HepG2 (cell line): Measurements from ENCODE around the gene EIF5. TPM values are rescaled to one million over a fixed set of nuclear protein-coding genes. Genes with fewer than 3 reads are reported as not detected.

ENCODE experiments used
- ATAC-seq: fragments of 200-7000 bp; cut with Tn5 transposase; 3 replicates; pipeline ENCODE4 v1.9.1; 2020; ENCODE audit warnings: mild to moderate bottlenecking, moderate library complexity
- BruUV-seq: library from RNA; stranded (reverse); fragments of 400-500 nt; replicated peaks from 2 replicates; lab custom pipeline; 2021; lab: Mats Ljungman, UMichigan
- CTCF ChIA-PET: fragments of 300-600 bp; formaldehyde crosslinking; extraction: SDS; loops from one replicate; lab custom pipeline; 2021; ENCODE audit warnings: low total read pairs, inconsistent platforms, low intra/inter-chr PET ratio; lab: Yijun Ruan, JAX
- POLR2A ChIA-PET: fragments of 350-600 bp; sonication (Branson Sonifier 250); formaldehyde crosslinking; loops from one replicate; lab custom pipeline; 2020; ENCODE audit warnings: antibody characterized with exemption, inconsistent platforms; lab: Yijun Ruan, JAX
- DNase-seq: peaks from one replicate; pipeline ENCODE4 v3.0.0-alpha.2; 2015; ENCODE audit warnings: low spot score
- FAIRE-seq: peaks from 3 replicates; lab custom pipeline; 2011; peaks lifted over from hg19 to GRCh38; lab: Jason Lieb, UNC
- H2AFZ ChIP-seq: one replicate; pipeline ENCODE4 v1.6.1; 2011; ENCODE audit warnings: low read length, inconsistent platforms
- H3K27ac ChIP-seq: fragments of 300-600 bp; 3 replicates; pipeline ENCODE4 v1.8.0; 2011; ENCODE audit warnings: mixed run types, mild to moderate bottlenecking, mixed read lengths, low read length, inconsistent platforms; ENCODE audit not compliant: insufficient read depth; ENCODE audit errors: extremely low read length
- H3K27me3 ChIP-seq, 2 experiments: fragments of 200-600 bp in 1 of 2; 2 replicates in 1 of 2; 3 replicates in 1 of 2; pipeline versions ENCODE4 v1.6.0 to v1.8.0; 2011; ENCODE audit warnings: low read length in 2 of 2, mild to moderate bottlenecking in 2 of 2, moderate library complexity in 2 of 2, inconsistent platforms in 1 of 2; ENCODE audit not compliant: insufficient read depth in 2 of 2, control insufficient read depth in 1 of 2
- H3K36me3 ChIP-seq, 2 experiments: fragments of 200-600 bp in 1 of 2; replicated peaks in 1 of 2; 2 replicates in 1 of 2; 3 replicates in 1 of 2; pipeline versions ENCODE4 v1.5.1 to v1.8.0; 2011; ENCODE audit warnings: low read length in 2 of 2, inconsistent platforms in 1 of 2; ENCODE audit not compliant: insufficient read depth in 2 of 2, control insufficient read depth in 1 of 2
- H3K4me1 ChIP-seq: 2 replicates; pipeline ENCODE4 v1.5.1; 2012; ENCODE audit warnings: low read length, inconsistent platforms; ENCODE audit not compliant: insufficient read depth
- H3K4me2 ChIP-seq: 2 replicates; pipeline ENCODE4 v1.6.0; 2011; ENCODE audit warnings: low read depth, low read length, inconsistent platforms
- H3K4me3 ChIP-seq, 3 experiments: fragments of 200-600 bp in 1 of 3; sonication (generic), shearing (Covaris generic) in 1 of 3; replicated peaks in 1 of 3; 2 replicates each; pipeline ENCODE4 v1.5.1; 2011 to 2016; ENCODE audit warnings: low read length in 3 of 3, inconsistent platforms in 2 of 3, low read depth in 2 of 3, mild to moderate bottlenecking in 2 of 3, control low read depth in 1 of 3, mixed read lengths in 1 of 3; ENCODE audit not compliant: insufficient read depth in 1 of 3
- H3K79me2 ChIP-seq: one replicate; pipeline ENCODE4 v1.6.1; 2011; ENCODE audit warnings: low read length, inconsistent platforms; ENCODE audit not compliant: insufficient read depth
- H3K9ac ChIP-seq: 2 replicates; pipeline ENCODE4 v1.6.0; 2011; ENCODE audit warnings: mild to moderate bottlenecking, low read depth, low read length, inconsistent platforms; ENCODE audit not compliant: insufficient read depth
- H3K9me3 ChIP-seq: 2 replicates; pipeline ENCODE4 v1.5.1; 2012; ENCODE audit warnings: mild to moderate bottlenecking, low read length
- H4K20me1 ChIP-seq: 2 replicates; pipeline ENCODE4 v1.6.0; 2011; ENCODE audit warnings: inconsistent platforms, mild to moderate bottlenecking, low read length, moderate library complexity; ENCODE audit not compliant: insufficient read depth
- BCL6 ChIP-seq: IDR thresholded peaks from 2 replicates; pipeline ENCODE4 v1.6.1; 2016; ENCODE audit warnings: missing genetic modification reagents, missing compliant biosample characterization
- CBX1 ChIP-seq: IDR thresholded peaks from one replicate; pipeline ENCODE4 v1.6.1; 2016; ENCODE audit warnings: antibody characterized with exemption, low read depth
- CSRNP1 ChIP-seq: sonication (generic); formaldehyde crosslinking; IDR thresholded peaks from 2 replicates; pipeline ENCODE4 v1.8.1; 2023; ENCODE audit warnings: mild to moderate bottlenecking, missing genetic modification reagents
- CTCF ChIP-seq: sonication (generic); formaldehyde crosslinking; IDR thresholded peaks from 2 replicates; pipeline ENCODE4 v1.5.0; 2020; ENCODE audit warnings: mild to moderate bottlenecking, missing genetic modification reagents, moderate library complexity
- GATAD2A ChIP-seq: IDR thresholded peaks from 2 replicates; pipeline ENCODE4 v1.6.1; 2016
- GPBP1L1 ChIP-seq: sonication (generic); formaldehyde crosslinking; IDR thresholded peaks from 2 replicates; pipeline ENCODE4 v1.5.0; 2020; ENCODE audit warnings: mild to moderate bottlenecking, missing genetic modification reagents
- HIVEP1 ChIP-seq: sonication (generic); formaldehyde crosslinking; IDR thresholded peaks from 2 replicates; pipeline ENCODE4 v1.4.0; 2020; ENCODE audit warnings: mild to moderate bottlenecking, missing genetic modification reagents
- ISL2 ChIP-seq: sonication (generic); formaldehyde crosslinking; IDR thresholded peaks from 2 replicates; pipeline ENCODE4 v1.5.0; 2020; ENCODE audit warnings: missing genetic modification reagents
- KDM1A ChIP-seq: IDR thresholded peaks from 2 replicates; pipeline ENCODE4 v1.6.1; 2016; ENCODE audit warnings: missing compliant biosample characterization
- MLX ChIP-seq: IDR thresholded peaks from 2 replicates; pipeline ENCODE4 v1.6.1; 2016
- PPARG ChIP-seq: conservative IDR thresholded peaks from 2 replicates; pipeline ENCODE4 v1.6.1; 2016; ENCODE audit warnings: missing biosample characterization, missing genetic modification reagents
- STAG1 ChIP-seq: sonication (generic); formaldehyde crosslinking; IDR thresholded peaks from 2 replicates; pipeline ENCODE4 v1.4.0; 2020; ENCODE audit warnings: missing genetic modification reagents
- TFDP2 ChIP-seq: sonication (generic); formaldehyde crosslinking; IDR thresholded peaks from 2 replicates; pipeline ENCODE4 v1.4.0; 2020; ENCODE audit warnings: missing genetic modification reagents
- TRIM24 ChIP-seq: sonication (generic); formaldehyde crosslinking; IDR thresholded peaks from 2 replicates; pipeline ENCODE4 v1.8.0; 2022; ENCODE audit warnings: mild to moderate bottlenecking, missing genetic modification reagents
- ZFAT ChIP-seq: sonication (generic); formaldehyde crosslinking; conservative IDR thresholded peaks from 2 replicates; pipeline ENCODE4 v1.8.1; 2023; ENCODE audit warnings: missing genetic modification reagents, inconsistent platforms
- ZKSCAN8 ChIP-seq: IDR thresholded peaks from 2 replicates; pipeline ENCODE4 v1.6.1; 2016; ENCODE audit warnings: borderline replicate concordance, missing genetic modification reagents, missing compliant biosample characterization
- ZNF329 ChIP-seq: sonication (generic); formaldehyde crosslinking; IDR thresholded peaks from 2 replicates; pipeline ENCODE4 v1.9.0; 2021; ENCODE audit warnings: low read depth, mild to moderate bottlenecking, missing genetic modification reagents
- ZNF770 ChIP-seq: sonication (generic); formaldehyde crosslinking; IDR thresholded peaks from 2 replicates; pipeline ENCODE4 v1.5.0; 2020; ENCODE audit warnings: mild to moderate bottlenecking, missing genetic modification reagents
- ZNF776 ChIP-seq: sonication (generic); formaldehyde crosslinking; IDR thresholded peaks from 2 replicates; pipeline ENCODE4 v1.4.0; 2020; ENCODE audit warnings: mild to moderate bottlenecking, missing genetic modification reagents
- WGBS: methylation state at CpG from one replicate; pipeline ENCODE4 v1.1.6; 2017; ENCODE audit warnings: low lambda C conversion rate; 5-methylcytosine and 5-hydroxymethylcytosine counted together
- in situ Hi-C: cut with HindIII; loops from 2 replicates; pipeline ENCODE4 v1.10.0; 2017; ENCODE audit warnings: low pct_unique_long_range_greater_than_20kb; ENCODE audit not compliant: extremely low pct_ligation_motif_present
- intact Hi-C: fragments of 100-400 bp; cut with micrococcal nuclease; formaldehyde crosslinking; loops from one replicate; pipeline ENCODE4 v1.10.0; 2022; ENCODE audit not compliant: unreplicated experiment
- polyA plus RNA-seq, 8 experiments: library from polyadenylated mRNA; depleted of rRNA in 3 of 8; stranded (reverse) in 7 of 8; unstranded in 1 of 8; fragments of >200 nt; fragmentation: Illumina TruSeq in 4 of 8; extraction: Trizol in 4 of 8; gene quantifications; 2 replicates each; pipeline versions ENCODE4 v1.2.1 to v1.2.3, GENCODE V29; 2011 to 2016; ENCODE audit warnings: low read depth in 4 of 8, missing spikeins in 1 of 8, mixed read lengths in 1 of 8; ENCODE audit not compliant: insufficient read depth in 1 of 8
- total RNA-seq, 5 experiments: library from RNA; depleted of rRNA; stranded (reverse); fragments of >200 nt; fragmentation: Illumina TruSeq; extraction: Trizol; gene quantifications; 2 replicates each; pipeline ENCODE4 v1.2.3, GENCODE V29; 2016; ENCODE audit warnings: low read depth in 1 of 5

Gene EIF5
- total and polyA plus RNA-seq, 2 of the 13 experiments (the other 11 are each of a cell fraction or from before 2014, with no cell fraction given), result 189 to 281 TPM

GRCh38 chr14:103298620-103299019 lies 35.4 kb upstream of the EIF5 start:
- no peaks in the 10 kb centered on the region for H4K20me1 ChIP-seq
- TF ChIP-seq ZKSCAN8 (CRISPR knock-in tag), result no peak
- TF ChIP-seq CSRNP1 (CRISPR knock-in tag), result no peak
- no peak for TF ChIP-seq ZNF329
- peak; percentile 43 for TF ChIP-seq STAG1 (CRISPR knock-in tag)
- TF ChIP-seq ZFAT, result no peak
- TF ChIP-seq HIVEP1, result no peak
- TF ChIP-seq TRIM24, result no peak
- TF ChIP-seq ISL2, result no peak
- no peak for TF ChIP-seq GPBP1L1
- no peak for TF ChIP-seq GATAD2A (CRISPR knock-in tag)
- TF ChIP-seq ZNF776 (CRISPR knock-in tag), result no peak
- no peak for TF ChIP-seq KDM1A
- TF ChIP-seq TFDP2 (CRISPR knock-in tag), result no peak
- no peak for TF ChIP-seq CBX1
- TF ChIP-seq CTCF, result peak; percentile 36; the same call in 1 of the 2 replicates
- no peak for TF ChIP-seq PPARG
- TF ChIP-seq MLX (CRISPR knock-in tag), result no peak
- no peak for TF ChIP-seq BCL6 (CRISPR knock-in tag)
- TF ChIP-seq ZNF770 (CRISPR knock-in tag), result peak; percentile 89

More at GRCh38 chr14:103298620-103299019, 35.4 kb upstream of the EIF5 start:
- Histone ChIP-seq H3K79me2 (no peaks in the 10 kb centered on the region), H2AFZ (no peak overlapping the region), H3K36me3 (no peaks in the 10 kb centered on the region), H3K9ac (no peak overlapping the region), H3K27me3 (peaks cover 1 to 13% of the 10 kb centered on the region in 2 experiments; a peak in 2 of 5 replicates), H3K4me1 (no peaks in the 10 kb centered on the region), H3K9me3 (no peaks in the 10 kb centered on the region), H3K4me3 (no peak overlapping the region), H3K27ac (no peak overlapping the region), H3K4me2 (no peak overlapping the region)
- FAIRE-seq (no peak), DNase-seq (peak; percentile 34), ATAC-seq (peak; percentile 70)
- 82% methylated on average over 1 of the region's 1 CpG for WGBS
- POLR2A ChIA-PET, result no interaction called here
- CTCF ChIA-PET, result no interaction called here
- in situ Hi-C loops (no loop called here), intact Hi-C loops (no loop called here)
- no TSS peak for BruUV-seq
